HepG2 (cell line): ENCODE measurements around the gene TMC8. TPM values are rescaled to one million over a fixed set of nuclear protein-coding genes. Genes with fewer than 3 reads are reported as not detected.

Experiments used
- CHD2 ChIP-seq: IDR thresholded peaks from 2 replicates; pipeline ENCODE4 v1.6.1; 2011; ENCODE audit warnings: low read depth, low read length, improper control_type of control experiment
- DRAP1 ChIP-seq: IDR thresholded peaks from 2 replicates; pipeline ENCODE4 v1.6.1; 2016; ENCODE audit warnings: missing genetic modification reagents, missing compliant biosample characterization
- GRHL1 ChIP-seq: sonication (generic); formaldehyde crosslinking; conservative IDR thresholded peaks from 2 replicates; pipeline ENCODE4 v1.8.0; 2022; ENCODE audit warnings: missing genetic modification reagents
- HOXA5 ChIP-seq: sonication (generic); formaldehyde crosslinking; IDR thresholded peaks from 2 replicates; pipeline ENCODE4 v1.4.0; 2020; ENCODE audit warnings: missing genetic modification reagents
- KDM2A ChIP-seq: sonication (generic); formaldehyde crosslinking; IDR thresholded peaks from 2 replicates; pipeline ENCODE4 v1.4.0; 2020; ENCODE audit warnings: low read depth, missing genetic modification reagents, borderline replicate concordance
- LCORL ChIP-seq, 2 experiments: fragments of 450-650 bp in 1 of 2; sonication (generic) in 1 of 2; formaldehyde crosslinking in 1 of 2; IDR thresholded peaks; 2 replicates each; pipeline versions ENCODE4 v1.5.0 to v1.6.1; 2017 to 2020; ENCODE audit warnings: antibody characterized with exemption in 1 of 2, missing genetic modification reagents in 1 of 2
- MZF1 ChIP-seq: sonication (generic); formaldehyde crosslinking; IDR thresholded peaks from 2 replicates; pipeline ENCODE4 v1.8.1; 2023; ENCODE audit warnings: mild to moderate bottlenecking, missing genetic modification reagents, borderline replicate concordance
- PAWR ChIP-seq: sonication (generic); formaldehyde crosslinking; IDR thresholded peaks from 2 replicates; pipeline ENCODE4 v1.4.0; 2020; ENCODE audit warnings: missing genetic modification reagents, mild to moderate bottlenecking, borderline replicate concordance
- REPIN1 ChIP-seq: sonication (generic); formaldehyde crosslinking; IDR thresholded peaks from 2 replicates; pipeline ENCODE4 v1.8.0; 2022; ENCODE audit warnings: missing genetic modification reagents, low read depth, mild to moderate bottlenecking, borderline replicate concordance
- SIX4 ChIP-seq: sonication (generic); formaldehyde crosslinking; IDR thresholded peaks from 2 replicates; pipeline ENCODE4 v1.4.0; 2020; ENCODE audit warnings: missing genetic modification reagents
- SNAPC4 ChIP-seq: sonication (generic); formaldehyde crosslinking; IDR thresholded peaks from 2 replicates; pipeline ENCODE4 v1.4.0; 2020; ENCODE audit warnings: mild to moderate bottlenecking, missing genetic modification reagents
- SOX5 ChIP-seq: IDR thresholded peaks from 2 replicates; pipeline ENCODE4 v1.6.1; 2016; ENCODE audit warnings: borderline replicate concordance
- ZNF318 ChIP-seq: sonication (generic); formaldehyde crosslinking; IDR thresholded peaks from 2 replicates; pipeline ENCODE4 v1.4.0; 2020; ENCODE audit warnings: mild to moderate bottlenecking, missing genetic modification reagents
- ZNF543 ChIP-seq: sonication (generic); formaldehyde crosslinking; IDR thresholded peaks from 2 replicates; pipeline ENCODE4 v1.4.0; 2020; ENCODE audit warnings: mild to moderate bottlenecking, missing genetic modification reagents
- polyA plus RNA-seq, 8 experiments: library from polyadenylated mRNA; depleted of rRNA in 3 of 8; stranded (reverse) in 7 of 8; unstranded in 1 of 8; fragments of >200 nt; fragmentation: Illumina TruSeq in 4 of 8; extraction: Trizol in 4 of 8; gene quantifications; 2 replicates each; pipeline versions ENCODE4 v1.2.1 to v1.2.3, GENCODE V29; 2011 to 2016; ENCODE audit warnings: low read depth in 4 of 8, missing spikeins in 1 of 8, mixed read lengths in 1 of 8; ENCODE audit not compliant: insufficient read depth in 1 of 8
- total RNA-seq, 5 experiments: library from RNA; depleted of rRNA; stranded (reverse); fragments of >200 nt; fragmentation: Illumina TruSeq; extraction: Trizol; gene quantifications; 2 replicates each; pipeline ENCODE4 v1.2.3, GENCODE V29; 2016; ENCODE audit warnings: low read depth in 1 of 5

TMC8 gene
- total and polyA plus RNA-seq, 2 of the 13 experiments (the other 11 are each of a cell fraction or from before 2014, with no cell fraction given) = 0.53 to 7.8 TPM

- TF ChIP-seq SNAPC4 (CRISPR knock-in tag) (no peak), KDM2A (CRISPR knock-in tag) (no peak), SIX4 (CRISPR knock-in tag) (no peak), HOXA5 (CRISPR knock-in tag) (no peak), DRAP1 (CRISPR knock-in tag) (no peak), REPIN1 (CRISPR knock-in tag) (no peak), LCORL (IDR thresholded peaks at IDR 0.05) (peak; percentile 6; the same call in 1 of the 2 replicates), LCORL (CRISPR knock-in tag; IDR thresholded peaks at IDR 0.05) (peak; percentile 83), CHD2 (no peak), ZNF543 (CRISPR knock-in tag) (no peak), PAWR (CRISPR knock-in tag) (no peak), SOX5 (CRISPR knock-in tag) (peak; percentile 57; the same call in 1 of the 2 replicates), MZF1 (CRISPR knock-in tag) (no peak), ZNF318 (CRISPR knock-in tag) (no peak), GRHL1 (no peak)
Measured at GRCh38 chr17:78159575-78160158, 29.1 kb downstream of the TMC8 start (continued).
